GM12801 (cell line): ENCODE results near the gene CHMP4A.

Experiments
- TF ChIP-seq, protein P1 (sequence below): IDR thresholded peaks from one replicate; pipeline ENCODE4 v1.5.1; 2011; ENCODE audit warnings: control low read depth; ENCODE audit not compliant: insufficient read length; ENCODE audit errors: extremely low read depth

CHMP4A gene

GRCh38 chr14:24241829-24242443 lies 28.6 kb upstream of the CHMP4A start:
- TF ChIP-seq, protein P1, sequence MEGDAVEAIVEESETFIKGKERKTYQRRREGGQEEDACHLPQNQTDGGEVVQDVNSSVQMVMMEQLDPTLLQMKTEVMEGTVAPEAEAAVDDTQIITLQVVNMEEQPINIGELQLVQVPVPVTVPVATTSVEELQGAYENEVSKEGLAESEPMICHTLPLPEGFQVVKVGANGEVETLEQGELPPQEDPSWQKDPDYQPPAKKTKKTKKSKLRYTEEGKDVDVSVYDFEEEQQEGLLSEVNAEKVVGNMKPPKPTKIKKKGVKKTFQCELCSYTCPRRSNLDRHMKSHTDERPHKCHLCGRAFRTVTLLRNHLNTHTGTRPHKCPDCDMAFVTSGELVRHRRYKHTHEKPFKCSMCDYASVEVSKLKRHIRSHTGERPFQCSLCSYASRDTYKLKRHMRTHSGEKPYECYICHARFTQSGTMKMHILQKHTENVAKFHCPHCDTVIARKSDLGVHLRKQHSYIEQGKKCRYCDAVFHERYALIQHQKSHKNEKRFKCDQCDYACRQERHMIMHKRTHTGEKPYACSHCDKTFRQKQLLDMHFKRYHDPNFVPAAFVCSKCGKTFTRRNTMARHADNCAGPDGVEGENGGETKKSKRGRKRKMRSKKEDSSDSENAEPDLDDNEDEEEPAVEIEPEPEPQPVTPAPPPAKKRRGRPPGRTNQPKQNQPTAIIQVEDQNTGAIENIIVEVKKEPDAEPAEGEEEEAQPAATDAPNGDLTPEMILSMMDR, result no peak

- TF ChIP-seq, protein P1, result no peak
These were observed 27.0 kb upstream of the CHMP4A start for GRCh38 chr14:24240110-24240918.

- TF ChIP-seq, protein P1, result no peak
These were observed 25.3 kb upstream of the CHMP4A start for GRCh38 chr14:24238527-24239037.

DNA sequence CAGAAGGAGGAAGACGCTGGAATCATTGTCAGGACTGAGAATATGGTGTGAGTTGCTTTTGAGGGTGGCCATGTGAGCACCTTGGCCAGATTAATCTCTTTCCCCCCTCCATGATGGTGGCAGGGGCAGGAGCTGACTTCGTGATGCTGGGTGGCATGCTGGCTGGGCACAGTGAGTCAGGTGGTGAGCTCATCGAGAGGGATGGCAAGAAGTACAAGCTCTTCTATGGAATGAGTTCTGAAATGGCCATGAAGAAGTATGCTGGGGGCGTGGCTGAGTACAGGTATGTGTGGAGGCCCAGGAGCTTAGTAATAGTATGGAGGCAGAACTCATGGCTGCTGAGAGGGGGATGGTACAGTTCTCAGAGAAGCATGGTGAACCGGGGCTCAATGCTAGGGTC lies 24.8 kb upstream of the CHMP4A start:
- TF ChIP-seq, protein P1, result no peak

DNA sequence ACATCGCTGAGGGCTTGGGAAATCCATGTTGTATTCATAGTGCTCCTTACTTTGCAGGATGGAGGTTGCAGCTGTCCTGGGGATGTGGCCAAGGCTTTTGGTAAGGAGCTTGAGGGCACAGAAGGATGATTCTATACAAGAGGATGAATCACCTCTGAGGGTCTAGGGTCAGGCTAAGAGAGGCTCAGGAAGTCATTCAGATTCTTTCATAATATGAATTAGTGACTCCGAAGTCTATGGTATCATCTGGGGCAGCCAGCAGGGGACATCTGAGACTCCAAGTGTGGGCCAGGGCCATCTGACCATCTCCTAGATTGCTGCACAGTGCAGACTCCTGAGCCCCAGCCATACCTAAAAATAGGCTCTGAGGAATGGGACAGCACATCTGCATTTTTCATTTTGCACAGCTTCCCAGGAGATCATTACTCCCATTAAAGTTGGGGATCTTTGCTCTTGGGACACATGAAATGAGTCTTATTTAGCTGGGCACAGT lies 24.2 kb upstream of the CHMP4A start:
- TF ChIP-seq, protein P1, result no peak

DNA sequence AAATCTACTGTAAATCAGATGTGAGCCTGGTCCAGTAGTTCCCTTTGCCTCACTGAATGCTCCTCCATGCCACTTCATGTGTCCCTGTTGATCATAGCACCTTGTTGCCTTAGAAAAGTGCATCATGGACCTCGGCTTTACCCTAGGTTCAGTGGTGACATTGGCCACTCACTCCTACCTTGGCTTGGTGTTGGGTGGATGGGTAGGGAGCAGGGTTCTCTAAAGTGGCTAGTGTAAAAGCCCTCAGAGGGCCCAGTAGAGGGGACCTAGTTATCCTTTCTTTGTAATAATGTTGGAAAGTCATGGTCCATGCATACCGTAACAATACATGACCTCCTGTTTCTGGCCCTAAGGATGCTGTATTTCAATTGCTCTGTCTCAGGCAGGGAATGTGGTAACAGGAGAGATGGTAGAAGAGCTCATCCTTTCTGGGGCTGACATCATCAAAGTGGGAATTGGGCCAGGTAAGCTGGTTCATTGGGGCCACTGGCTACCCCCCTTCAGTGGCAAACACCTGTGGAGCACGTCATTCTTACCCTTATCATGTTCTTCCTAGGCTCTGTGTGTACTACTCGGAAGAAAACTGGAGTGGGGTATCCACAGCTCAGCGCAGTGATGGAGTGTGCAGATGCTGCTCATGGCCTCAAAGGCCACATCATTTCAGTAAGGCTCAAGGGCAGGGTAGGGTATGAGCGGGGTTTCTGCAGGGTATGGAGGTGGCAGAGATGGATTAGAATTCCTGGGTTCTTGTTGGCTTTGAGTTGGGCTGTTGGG lies 23.6 kb upstream of the CHMP4A start:
- TF ChIP-seq, protein P1, result no peak
